LNCAP (cell line): ENCODE measurements around the gene TEPSIN.

ENCODE experiments used
- CTCF ChIP-seq: fragments of 450-650 bp; IDR thresholded peaks from 2 replicates; pipeline ENCODE4 v1.5.1; 2017; ENCODE audit warnings: mild to moderate bottlenecking

The TEPSIN gene

GRCh38 chr17:81222906-81223761 is 15.7 kb downstream of the TEPSIN start, which contains the start of gene CEP131:
TSS of gene CEP131 (minus strand) at chr17:81222965. CDS start at chr17:81220056, 2,909 bp downstream.
- no peak for TF ChIP-seq CTCF

DNA sequence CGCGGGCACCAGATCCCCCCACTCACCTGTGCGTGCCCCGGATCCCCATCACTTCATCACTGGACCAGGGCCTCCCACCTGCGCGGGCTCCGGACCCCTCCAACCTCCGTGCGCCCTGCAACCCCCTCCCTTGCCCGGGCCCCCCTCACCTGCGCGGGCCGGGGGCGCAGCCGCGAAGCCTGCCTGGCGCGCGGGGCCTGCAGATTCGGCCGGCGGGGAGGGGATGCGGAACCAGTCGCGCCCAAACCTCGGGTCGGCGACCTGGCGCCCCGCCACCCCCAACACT is 16.3 kb downstream of the TEPSIN start:
- no peak for TF ChIP-seq CTCF

DNA sequence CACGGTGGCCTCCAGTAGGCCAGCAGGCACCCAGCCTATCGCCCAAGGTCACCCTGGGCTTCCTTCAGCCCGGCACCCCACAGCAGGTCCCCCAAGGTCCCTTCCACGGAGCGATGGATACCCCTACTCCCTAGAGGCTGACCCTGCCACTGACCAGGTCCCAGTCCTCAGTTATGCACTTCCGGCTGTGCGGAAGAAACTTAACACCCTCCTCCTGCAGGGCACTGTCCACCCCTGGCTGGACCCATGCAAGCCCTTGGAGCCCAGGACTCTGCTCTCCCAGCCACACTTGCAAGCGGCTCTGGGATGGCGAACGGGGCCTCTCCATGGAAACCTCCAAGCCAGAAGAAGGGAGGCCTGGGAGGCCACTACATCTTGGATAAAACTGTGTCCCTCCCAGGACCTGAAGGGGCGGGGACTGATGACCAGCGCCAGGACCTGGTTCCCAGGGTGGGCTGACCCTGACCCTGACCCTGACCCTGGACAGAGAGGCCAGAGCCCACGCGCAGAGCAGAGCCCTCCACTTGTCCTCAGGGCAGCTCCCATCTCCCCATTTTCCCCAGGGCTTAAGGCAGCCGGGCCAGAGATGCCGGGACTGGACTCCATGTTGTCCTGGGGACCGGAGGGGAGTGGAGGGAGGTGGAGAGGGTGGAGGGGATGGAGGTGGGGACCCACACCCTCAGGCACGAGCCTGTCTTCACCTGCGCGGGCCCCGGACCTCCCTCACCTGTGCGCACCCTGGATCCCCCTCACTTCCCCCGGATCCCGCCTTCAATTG is 16.8 kb downstream of the TEPSIN start:
- no peak for TF ChIP-seq CTCF

- TF ChIP-seq CTCF = no peak
Measured at GRCh38 chr17:81221371-81221841, 17.4 kb downstream of the TEPSIN start.

DNA sequence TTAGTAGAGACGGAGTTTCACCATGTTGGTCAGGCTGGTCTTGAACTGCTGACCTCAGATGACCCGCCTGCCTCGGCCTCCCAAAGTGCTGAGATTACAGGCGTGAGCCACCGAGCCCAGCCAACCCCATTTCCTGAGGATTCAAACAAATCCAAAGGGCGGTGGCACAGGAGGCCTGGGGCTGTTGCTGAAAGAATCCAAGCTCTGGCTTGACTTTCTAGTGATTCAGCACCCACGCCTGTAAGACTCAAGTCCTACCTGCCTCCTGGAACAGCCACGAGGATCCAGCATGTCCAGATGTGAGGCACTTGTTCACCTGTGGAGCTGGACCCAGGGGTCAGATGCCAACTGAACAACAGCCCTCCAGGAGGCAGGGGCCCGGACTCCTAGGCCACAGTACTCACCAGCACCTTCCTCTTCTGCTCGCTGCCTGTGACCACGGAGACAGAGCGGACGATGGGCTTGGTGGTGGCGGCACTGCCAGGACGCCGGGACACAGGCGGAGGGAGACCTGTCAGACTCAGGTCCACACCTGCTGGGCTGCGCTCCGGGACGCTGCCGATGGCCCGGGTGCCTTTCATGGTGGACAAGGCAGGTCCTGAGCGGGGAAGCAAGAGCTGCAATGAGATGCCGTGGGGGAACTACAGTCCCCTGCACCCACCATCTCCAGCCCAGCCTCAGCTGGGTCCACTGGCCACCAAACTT is 19.2 kb downstream of the TEPSIN start:
- TF ChIP-seq CTCF = no peak

DNA sequence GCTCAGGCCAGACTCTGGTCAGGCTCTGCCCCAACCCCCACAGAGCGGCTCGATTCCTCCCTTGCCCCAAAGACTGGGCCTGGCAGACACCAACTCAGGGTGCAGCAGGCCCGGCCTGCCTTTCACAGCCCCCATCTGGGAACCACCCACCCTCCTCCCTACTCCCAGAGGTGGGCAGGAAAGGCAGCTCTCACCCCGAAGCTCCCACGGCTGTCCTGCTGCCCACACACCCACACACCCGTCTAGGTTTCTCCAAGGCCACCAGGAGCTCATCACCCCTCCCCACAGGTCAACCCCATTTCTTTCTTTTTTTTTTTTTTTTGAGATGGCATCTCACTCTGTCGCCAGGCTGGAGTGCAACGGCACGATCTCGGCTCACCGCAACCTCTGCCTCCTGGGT is 19.9 kb downstream of the TEPSIN start:
- no peak for TF ChIP-seq CTCF

- no peak for TF ChIP-seq CTCF
Measured at GRCh38 chr17:81218459-81218858, 20.4 kb downstream of the TEPSIN start.
